SJCRH30 (cell line): Measurements from ENCODE around the gene ARID1B. TPM values are rescaled to one million over a fixed set of nuclear protein-coding genes. Genes with fewer than 3 reads are reported as not detected.

ENCODE experiments used
- DNase-seq, 2 experiments: peaks; one replicate each; pipeline ENCODE4 v3.0.0-alpha.2; 2015 to 2020
- H3K27ac ChIP-seq: fragments of 250-450 bp; sonication (Bioruptor Pico); 2 replicates; pipeline ENCODE4 v1.5.1; 2020; ENCODE audit warnings: mild to moderate bottlenecking, moderate library complexity
- H3K27me3 ChIP-seq: fragments of 250-450 bp; sonication (Bioruptor Pico); 2 replicates; pipeline ENCODE4 v1.5.1; 2020; ENCODE audit warnings: mild to moderate bottlenecking, moderate library complexity
- H3K36me3 ChIP-seq: fragments of 250-450 bp; sonication (Bioruptor Pico); 2 replicates; pipeline ENCODE4 v1.5.1; 2020; ENCODE audit warnings: mild to moderate bottlenecking, moderate library complexity
- H3K4me1 ChIP-seq: fragments of 250-450 bp; sonication (Bioruptor Pico); 2 replicates; pipeline ENCODE4 v1.5.1; 2020; ENCODE audit warnings: mild to moderate bottlenecking, moderate library complexity
- H3K4me3 ChIP-seq: fragments of 250-450 bp; sonication (Bioruptor Pico); 2 replicates; pipeline ENCODE4 v1.5.1; 2020; ENCODE audit warnings: mild to moderate bottlenecking, moderate library complexity
- H3K9me3 ChIP-seq: fragments of 250-450 bp; sonication (Bioruptor Pico); replicated peaks from 2 replicates; pipeline ENCODE4 v1.5.1; 2020; ENCODE audit warnings: mild to moderate bottlenecking, moderate library complexity
- total RNA-seq: library from RNA; depleted of rRNA; stranded (reverse); fragments of >200 nt; shearing (Covaris generic); gene quantifications from 2 replicates; pipeline ENCODE4 v1.2.3, GENCODE V29; 2014

ARID1B gene
- total RNA-seq, 1 experiment from 2014 or later = 28.5 TPM

DNA sequence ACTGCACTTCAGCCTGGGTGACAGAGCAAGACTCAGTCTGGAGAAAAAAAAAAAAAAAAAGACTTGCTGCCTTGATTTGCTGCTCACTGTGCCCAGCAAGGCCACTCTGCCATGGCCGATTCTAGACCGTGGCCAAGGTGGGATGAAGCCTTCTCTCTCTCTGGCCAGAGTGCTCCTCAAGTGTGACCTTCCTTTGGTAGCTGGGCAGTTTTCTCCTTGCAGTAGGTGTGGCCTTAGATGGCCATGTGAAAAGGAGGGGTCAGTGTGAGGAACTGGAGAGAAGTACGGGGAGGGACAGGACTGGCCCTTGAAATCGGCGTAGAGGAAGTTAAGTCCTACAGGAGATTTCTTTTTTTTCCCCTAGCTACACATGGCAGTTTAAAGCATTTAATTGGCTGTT lies 272.0 kb downstream of the ARID1B start:
- H3K9me3 ChIP-seq = no peaks in the 10 kb centered on the region
- H3K4me1 ChIP-seq = peaks cover 2% of the 10 kb centered on the region; the same call in 1 of the 2 replicates
- no peak overlapping the region for H3K4me3 ChIP-seq
- no peak overlapping the region for H3K27ac ChIP-seq
- no peak for DNase-seq
- H3K36me3 ChIP-seq = no peaks in the 10 kb centered on the region
- no peaks in the 10 kb centered on the region for H3K27me3 ChIP-seq

DNA sequence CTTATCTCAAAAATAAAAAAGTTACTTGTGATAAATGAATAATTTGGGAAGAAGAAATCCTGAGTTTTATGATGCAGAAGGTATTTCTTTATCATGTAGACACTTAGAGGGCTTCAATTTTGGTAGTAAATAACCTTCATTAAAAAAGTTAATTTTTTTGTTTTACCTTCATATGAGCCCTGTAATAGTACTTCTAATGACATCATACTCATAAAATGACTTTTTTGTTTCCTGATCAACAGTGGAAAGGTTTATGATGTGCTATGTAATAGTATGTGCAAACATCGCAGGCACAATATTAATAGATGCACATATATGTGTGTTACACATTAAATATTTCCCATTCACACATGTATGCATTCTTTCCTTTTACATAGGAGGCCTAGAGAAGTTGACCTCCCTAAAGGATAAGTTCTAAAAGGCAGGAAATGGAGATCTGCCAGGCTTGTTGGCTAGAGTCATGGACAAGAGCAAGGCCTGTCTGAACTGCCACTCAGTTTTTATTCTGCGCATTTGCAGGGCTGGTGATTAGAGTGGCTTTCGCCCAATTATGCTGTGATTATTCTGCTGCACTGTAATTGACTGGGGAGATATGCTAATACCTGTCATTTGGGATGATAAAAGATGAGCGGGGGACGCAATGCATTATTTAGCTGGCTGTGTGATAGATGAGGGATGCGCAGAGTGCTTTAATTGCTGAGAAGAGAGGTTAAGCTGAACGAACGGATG lies 273.5 kb downstream of the ARID1B start:
- H3K27ac ChIP-seq = no peak overlapping the region
- no peak for DNase-seq
- H3K4me3 ChIP-seq = no peak overlapping the region
- no peaks in the 10 kb centered on the region for H3K27me3 ChIP-seq
- H3K9me3 ChIP-seq = no peaks in the 10 kb centered on the region
- H3K4me1 ChIP-seq = peaks cover 2% of the 10 kb centered on the region; the same call in 1 of the 2 replicates
- H3K36me3 ChIP-seq = no peaks in the 10 kb centered on the region

DNA sequence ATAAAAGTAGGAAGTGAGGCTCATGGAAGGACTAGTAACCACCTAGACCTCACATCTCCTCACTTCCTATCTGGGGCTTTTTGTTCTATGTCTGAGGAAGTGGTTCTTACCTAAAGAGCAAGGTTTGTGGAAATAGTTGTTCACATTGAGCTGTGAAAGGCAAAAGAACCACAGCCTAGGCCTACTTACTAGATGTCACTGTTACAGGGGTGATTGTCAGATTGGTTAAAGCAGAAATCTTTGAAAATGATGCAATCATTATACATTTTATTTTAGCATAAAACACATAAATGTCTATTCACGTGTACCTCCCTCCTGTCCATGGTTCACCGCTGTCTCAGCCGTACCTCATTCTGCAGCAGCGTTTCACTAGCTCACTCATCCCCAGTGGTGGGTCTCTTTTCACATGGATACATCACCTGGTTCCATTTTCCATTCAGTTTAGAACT lies 277.4 kb downstream of the ARID1B start:
- no peaks in the 10 kb centered on the region; the same call in 1 of the 2 replicates for H3K9me3 ChIP-seq
- H3K27ac ChIP-seq = no peak overlapping the region

DNA sequence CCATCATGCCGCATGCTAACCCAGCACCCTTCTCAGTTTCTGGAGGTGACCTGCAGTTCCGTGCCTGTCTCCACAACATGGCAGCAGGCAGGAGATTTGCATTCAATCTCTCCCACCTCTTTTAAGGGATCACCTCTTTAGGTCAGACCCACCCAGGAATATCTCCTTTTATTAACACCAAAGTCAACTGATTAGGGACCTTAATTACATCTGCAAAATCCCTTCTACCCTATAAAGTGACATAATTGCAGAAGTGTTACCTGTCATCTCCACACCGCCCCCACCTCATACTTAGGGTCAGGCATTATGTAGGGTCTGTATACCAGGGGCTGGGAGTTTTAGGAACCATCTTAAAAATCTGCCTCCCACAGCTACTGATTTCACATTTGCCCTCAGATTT lies 278.7 kb downstream of the ARID1B start:
- Histone ChIP-seq H3K9me3 (no peaks in the 10 kb centered on the region; the same call in 1 of the 2 replicates), H3K4me3 (no peak overlapping the region), H3K27ac (no peak overlapping the region), H3K36me3 (no peaks in the 10 kb centered on the region; the same call in 1 of the 2 replicates), H3K4me1 (no peaks in the 10 kb centered on the region), H3K27me3 (no peaks in the 10 kb centered on the region; the same call in 1 of the 2 replicates)
- no peak for DNase-seq

More for the DNA sequence above, 277.4 kb downstream of the ARID1B start:
- H3K4me3 ChIP-seq = no peak overlapping the region
- H3K4me1 ChIP-seq = no peaks in the 10 kb centered on the region
- no peaks in the 10 kb centered on the region; the same call in 1 of the 2 replicates for H3K36me3 ChIP-seq
- no peaks in the 10 kb centered on the region; the same call in 1 of the 2 replicates for H3K27me3 ChIP-seq
- no peak for DNase-seq

DNA sequence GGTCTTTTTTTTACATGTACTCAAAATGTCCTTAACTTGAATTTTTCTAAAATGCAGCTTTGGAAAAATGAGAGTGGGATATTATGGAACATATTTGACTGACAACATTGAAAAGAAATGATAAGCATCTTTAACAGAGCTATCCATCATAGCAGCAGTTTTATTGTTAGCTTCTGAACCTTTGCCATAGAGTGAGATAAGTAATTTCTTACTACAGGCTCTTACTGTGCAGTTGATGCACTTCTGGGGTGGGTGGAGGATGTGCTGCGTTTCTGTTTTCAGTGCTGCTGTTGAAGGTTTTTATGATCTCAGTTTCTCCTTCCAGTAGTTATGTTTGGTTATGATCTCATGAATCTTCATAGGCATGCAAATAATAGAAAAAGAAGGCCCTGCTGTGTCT lies 279.1 kb downstream of the ARID1B start:
- Histone ChIP-seq H3K4me3 (no peak overlapping the region), H3K27me3 (no peaks in the 10 kb centered on the region; the same call in 1 of the 2 replicates), H3K4me1 (no peaks in the 10 kb centered on the region), H3K9me3 (no peaks in the 10 kb centered on the region; the same call in 1 of the 2 replicates), H3K27ac (no peak overlapping the region), H3K36me3 (no peaks in the 10 kb centered on the region; the same call in 1 of the 2 replicates)
- DNase-seq = no peak

DNA sequence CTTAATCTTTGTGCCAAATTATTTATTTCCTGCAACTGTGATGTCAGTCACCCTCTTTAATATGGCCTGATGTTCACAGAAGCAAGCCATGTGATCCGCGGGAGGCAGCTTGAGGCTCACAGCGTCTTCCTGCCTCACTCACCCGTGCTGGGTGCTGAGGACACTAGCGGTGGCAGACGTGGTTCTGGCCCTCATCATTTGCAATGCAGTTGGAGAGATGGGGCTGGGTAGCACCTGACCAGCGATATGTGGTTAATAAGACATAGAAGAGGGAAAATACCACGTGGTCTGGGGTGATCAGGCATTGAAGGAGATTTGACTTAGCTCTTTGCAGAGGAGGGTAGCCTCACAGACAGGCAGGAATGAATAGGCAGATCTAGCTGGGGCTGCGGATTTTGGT lies 281.4 kb downstream of the ARID1B start:
- Histone ChIP-seq H3K27ac (no peak overlapping the region), H3K4me3 (no peak overlapping the region), H3K9me3 (no peaks in the 10 kb centered on the region; the same call in 1 of the 2 replicates), H3K4me1 (no peaks in the 10 kb centered on the region), H3K36me3 (no peaks in the 10 kb centered on the region; the same call in 1 of the 2 replicates), H3K27me3 (no peaks in the 10 kb centered on the region; the same call in 1 of the 2 replicates)
- no peak for DNase-seq

DNA sequence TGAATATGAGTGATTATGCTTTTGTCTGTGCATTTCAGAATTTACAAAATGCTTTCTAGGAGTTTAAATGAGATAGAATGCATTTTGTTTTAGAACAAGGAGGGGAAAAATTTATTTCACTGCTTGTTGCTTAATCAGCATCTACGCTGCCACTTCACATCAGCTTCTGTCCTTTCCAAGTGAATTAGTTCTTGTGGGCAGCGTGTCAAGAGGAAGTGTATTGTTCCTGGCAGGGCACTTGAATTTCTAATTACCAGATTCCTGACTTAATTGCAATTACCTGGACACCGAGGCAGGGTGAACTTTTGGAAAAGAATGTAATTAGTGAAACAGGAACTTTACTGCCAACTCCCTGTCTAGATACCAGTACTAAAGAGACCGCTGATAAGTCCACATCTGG lies 282.6 kb downstream of the ARID1B start:
- Histone ChIP-seq H3K36me3 (no peaks in the 10 kb centered on the region; the same call in 1 of the 2 replicates), H3K27ac (no peak overlapping the region), H3K4me1 (no peaks in the 10 kb centered on the region), H3K27me3 (no peaks in the 10 kb centered on the region; the same call in 1 of the 2 replicates), H3K4me3 (no peak overlapping the region), H3K9me3 (no peaks in the 10 kb centered on the region; the same call in 1 of the 2 replicates)
- no peak for DNase-seq

DNA sequence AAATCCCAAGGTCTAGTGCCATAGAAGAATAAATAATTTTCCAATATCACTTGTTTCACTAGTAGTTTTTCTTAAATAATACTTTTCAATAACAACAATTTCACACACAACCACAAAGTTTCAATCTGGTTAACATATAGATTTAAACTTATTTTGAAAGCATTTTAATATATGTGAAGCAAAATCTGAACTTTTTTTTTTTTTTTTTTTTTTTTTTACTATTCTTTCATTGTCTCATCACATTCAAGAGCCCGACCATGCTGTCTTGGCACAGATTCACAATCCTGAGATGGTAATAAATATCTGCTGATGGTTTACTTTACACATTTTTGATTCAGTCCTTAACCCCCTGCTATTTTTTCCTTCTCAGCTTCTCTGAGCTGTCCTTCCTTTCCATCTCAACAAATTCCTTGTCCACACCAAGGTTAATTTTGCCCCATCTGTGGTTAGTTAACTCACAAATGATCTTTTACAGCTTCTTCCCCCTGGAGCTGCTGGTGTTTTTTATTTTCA lies 283.3 kb downstream of the ARID1B start:
- no peaks in the 10 kb centered on the region; the same call in 1 of the 2 replicates for H3K36me3 ChIP-seq
- no peaks in the 10 kb centered on the region for H3K4me1 ChIP-seq
- H3K27ac ChIP-seq = no peak overlapping the region
- no peaks in the 10 kb centered on the region; the same call in 1 of the 2 replicates for H3K27me3 ChIP-seq
- no peaks in the 10 kb centered on the region; the same call in 1 of the 2 replicates for H3K9me3 ChIP-seq
- no peak for DNase-seq
- no peak overlapping the region for H3K4me3 ChIP-seq

DNA sequence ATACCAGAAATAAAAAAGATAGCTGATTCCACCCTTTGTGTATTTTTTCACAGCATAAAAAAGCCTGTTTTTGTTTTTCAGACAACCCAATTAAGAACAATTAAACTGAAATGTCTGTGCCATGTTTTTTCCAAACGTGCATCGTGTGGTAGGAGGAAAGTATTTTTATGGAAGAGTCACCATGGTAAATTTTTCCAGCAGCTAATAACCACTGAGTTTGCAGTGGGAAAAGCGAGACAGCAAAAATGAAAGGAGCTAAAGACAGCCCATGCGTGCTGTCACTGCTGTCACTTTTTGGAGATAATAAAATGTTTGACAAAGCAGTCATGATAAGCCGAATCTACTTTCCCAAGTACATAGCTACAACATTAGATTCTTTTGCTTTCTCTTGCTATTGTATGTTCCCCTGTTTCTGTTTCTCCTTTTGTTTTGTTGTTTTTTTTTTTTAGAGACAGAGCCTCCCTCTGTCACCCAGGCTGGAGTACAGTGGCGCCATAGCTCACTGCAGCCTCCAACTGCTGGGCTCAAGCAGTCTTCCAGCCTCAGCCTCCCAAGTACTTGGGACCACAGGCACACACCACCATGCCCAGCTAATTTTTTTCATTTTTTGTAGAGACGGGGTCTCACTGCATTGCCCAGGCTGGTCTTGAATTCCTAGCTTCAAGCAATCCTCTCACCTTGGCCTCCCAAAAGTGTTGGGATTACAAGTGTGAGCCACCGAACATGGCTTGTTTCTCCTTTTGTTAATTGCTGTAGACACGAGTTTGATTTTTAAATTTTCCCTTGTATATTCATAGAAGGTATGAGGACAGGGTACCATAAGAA lies 284.8 kb downstream of the ARID1B start:
- Histone ChIP-seq H3K4me3 (no peak overlapping the region), H3K9me3 (no peaks in the 10 kb centered on the region), H3K27me3 (no peaks in the 10 kb centered on the region; the same call in 1 of the 2 replicates), H3K36me3 (no peaks in the 10 kb centered on the region; the same call in 1 of the 2 replicates), H3K27ac (no peak overlapping the region), H3K4me1 (no peaks in the 10 kb centered on the region)
- DNase-seq = no peak

DNA sequence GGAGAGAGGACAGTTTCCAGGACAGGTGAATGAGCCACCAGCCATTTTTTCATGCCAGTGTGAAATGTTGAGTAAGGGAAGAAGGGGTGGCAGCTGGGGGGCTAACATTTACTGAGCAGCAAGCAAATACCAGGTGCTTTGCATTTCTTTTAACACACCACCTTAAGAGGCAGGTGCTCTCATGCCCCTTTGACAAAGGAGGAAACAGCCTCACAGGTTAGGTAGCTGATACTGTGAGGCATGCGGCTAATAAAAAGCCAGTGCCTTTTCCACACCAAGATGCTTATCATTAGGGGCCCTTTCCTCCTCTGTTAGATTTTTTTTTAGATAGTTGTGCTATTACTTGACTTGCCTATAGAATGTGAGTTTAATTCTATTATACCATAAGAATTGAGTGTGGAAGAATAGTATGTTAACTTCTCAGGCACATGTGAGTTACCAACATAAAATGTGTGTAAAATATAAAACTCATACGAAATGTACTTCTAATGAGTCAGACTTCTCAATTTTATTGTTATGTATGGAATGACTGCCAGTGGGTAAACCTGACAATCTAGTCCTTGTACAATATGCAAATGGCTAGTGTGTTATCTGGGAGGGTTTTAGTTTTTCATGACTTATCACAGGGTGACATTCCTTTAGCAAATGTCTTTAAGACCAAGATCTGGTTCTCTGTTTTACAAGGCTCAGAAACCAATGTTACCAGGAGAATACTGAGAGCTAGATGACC lies 286.2 kb downstream of the ARID1B start:
- no peaks in the 10 kb centered on the region for H3K27me3 ChIP-seq
- no peaks in the 10 kb centered on the region for H3K36me3 ChIP-seq
- H3K9me3 ChIP-seq = no peaks in the 10 kb centered on the region
- H3K27ac ChIP-seq = no peak overlapping the region
- no peak overlapping the region for H3K4me3 ChIP-seq
- no peak for DNase-seq
- no peaks in the 10 kb centered on the region for H3K4me1 ChIP-seq

DNA sequence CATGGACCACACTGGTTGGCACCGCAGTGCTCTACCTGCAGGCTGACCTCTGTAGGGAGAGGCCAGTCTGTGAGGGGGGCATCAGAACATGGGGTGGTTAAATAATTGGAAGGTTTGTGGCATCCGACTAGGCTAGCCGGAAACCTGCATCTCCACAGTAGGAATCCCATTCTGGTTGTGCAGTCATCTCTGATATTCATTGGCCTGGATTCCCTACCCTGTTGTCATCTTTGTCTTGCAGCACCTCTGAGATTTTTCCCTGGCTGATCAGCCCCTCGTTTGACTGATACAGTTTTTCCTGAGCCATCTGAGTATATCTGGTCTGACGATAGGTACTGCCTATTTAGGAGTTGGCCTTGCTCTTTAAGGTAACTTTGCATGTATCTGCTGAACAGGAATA lies 286.7 kb downstream of the ARID1B start:
- Histone ChIP-seq H3K27ac (no peak overlapping the region), H3K4me3 (no peak overlapping the region), H3K9me3 (no peaks in the 10 kb centered on the region), H3K4me1 (no peaks in the 10 kb centered on the region; the same call in 1 of the 2 replicates), H3K27me3 (no peaks in the 10 kb centered on the region), H3K36me3 (no peaks in the 10 kb centered on the region)
- no peak for DNase-seq

DNA sequence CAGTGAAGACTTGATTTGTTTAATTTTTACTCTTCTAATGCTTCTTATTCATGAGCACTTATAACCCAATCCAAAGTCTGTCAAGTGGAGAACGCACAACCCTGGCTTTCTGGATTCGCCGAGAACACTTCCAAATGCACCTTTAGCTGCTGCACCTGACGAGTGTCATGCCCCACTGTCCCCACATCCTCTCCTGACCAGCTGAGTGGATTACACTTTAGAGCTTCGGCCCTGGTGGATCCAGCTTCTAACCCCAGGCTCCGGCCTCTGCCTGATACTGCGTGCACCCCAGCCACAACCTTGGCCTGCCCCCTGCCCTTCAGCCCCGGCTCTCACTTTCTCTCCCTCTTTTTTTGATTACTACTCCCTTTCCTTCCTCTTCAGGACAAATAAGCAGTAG lies 287.3 kb downstream of the ARID1B start:
- no peaks in the 10 kb centered on the region for H3K27me3 ChIP-seq
- H3K9me3 ChIP-seq = no peaks in the 10 kb centered on the region
- no peak overlapping the region for H3K4me3 ChIP-seq
- H3K4me1 ChIP-seq = no peaks in the 10 kb centered on the region; the same call in 1 of the 2 replicates
- no peak overlapping the region for H3K27ac ChIP-seq
- no peaks in the 10 kb centered on the region for H3K36me3 ChIP-seq
- no peak for DNase-seq

DNA sequence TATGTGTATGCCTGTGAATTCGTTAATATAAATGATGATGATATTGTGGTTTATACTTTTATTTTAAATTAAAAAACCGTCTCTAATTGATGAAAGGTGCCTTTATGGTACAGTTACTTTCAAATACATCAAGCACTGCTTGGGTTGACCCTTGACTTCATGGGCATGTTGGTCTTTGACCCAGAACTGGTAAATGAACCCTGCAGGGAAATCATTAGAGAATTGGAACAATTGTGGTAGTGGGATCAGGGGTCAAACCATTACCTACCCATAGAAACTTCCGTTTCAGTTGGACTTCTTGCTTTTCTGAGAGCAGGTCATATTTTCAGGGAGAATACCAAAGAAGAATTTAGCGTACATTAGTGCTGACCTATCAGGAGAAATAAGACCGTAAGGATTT lies 288.2 kb downstream of the ARID1B start:
- Histone ChIP-seq H3K9me3 (no peaks in the 10 kb centered on the region), H3K27ac (no peak overlapping the region), H3K4me1 (peaks cover 2% of the 10 kb centered on the region), H3K27me3 (no peaks in the 10 kb centered on the region), H3K36me3 (no peaks in the 10 kb centered on the region), H3K4me3 (no peak overlapping the region)
- no peak for DNase-seq

DNA sequence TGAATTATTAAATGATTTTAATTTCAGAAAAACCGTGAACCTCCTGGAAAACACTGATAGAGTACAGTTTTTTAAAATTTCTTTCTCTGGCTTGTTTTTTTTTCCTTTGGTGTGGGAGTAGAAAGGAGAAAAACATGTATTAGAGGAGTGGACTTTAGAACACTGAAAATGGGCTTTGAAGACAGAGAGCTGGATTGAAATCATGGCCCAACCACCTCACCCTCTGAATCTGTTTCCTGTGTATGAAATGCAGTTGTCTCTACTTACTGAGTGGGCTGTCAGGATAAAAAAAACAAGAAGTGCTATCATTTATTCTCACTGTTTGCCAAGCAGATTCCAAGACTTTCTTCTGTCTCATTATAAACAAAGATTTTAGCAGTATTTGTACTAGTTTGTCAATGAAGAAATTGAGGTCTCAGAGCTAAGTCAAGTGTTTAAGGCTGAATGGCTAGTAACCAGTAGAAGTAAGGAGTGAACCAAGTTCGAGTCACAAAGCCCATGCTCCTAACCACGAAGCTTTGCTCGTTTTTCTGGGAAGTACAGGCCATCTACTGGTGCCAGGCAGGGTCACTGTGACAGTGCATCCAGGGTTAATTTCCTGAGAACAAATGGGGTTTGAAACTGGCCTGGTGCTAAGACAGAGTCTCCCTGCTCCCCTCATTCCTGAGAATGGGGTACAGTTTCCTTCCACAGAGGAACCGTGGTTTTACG lies 289.8 kb downstream of the ARID1B start:
- Histone ChIP-seq H3K27ac (no peak overlapping the region), H3K4me3 (no peak overlapping the region), H3K27me3 (no peaks in the 10 kb centered on the region), H3K36me3 (no peaks in the 10 kb centered on the region), H3K9me3 (no peaks in the 10 kb centered on the region), H3K4me1 (peaks cover 6% of the 10 kb centered on the region)
- no peak for DNase-seq
